NCI-H82 treated with DMSO at 0.1 percent for 48 hours (cell line): Measurements from ENCODE around the gene THAP5.
"Not testable (repeated sequence)": the region's sequence is repeated elsewhere in the genome, so short reads cannot be mapped to it uniquely, and the experiment has no call there.

ENCODE experiments used
- DNase-seq: peaks from one replicate; lab custom pipeline; 2025; ENCODE audit not compliant: unreplicated experiment; lab: John Stamatoyannopoulos, UW

The THAP5 gene

GRCh38 chr7:108585843-108586242, 16.3 kb upstream of the THAP5 start:
- DNase-seq: no peak

GRCh38 chr7:108584211-108584610, 14.7 kb upstream of the THAP5 start:
- DNase-seq: no peak

DNA sequence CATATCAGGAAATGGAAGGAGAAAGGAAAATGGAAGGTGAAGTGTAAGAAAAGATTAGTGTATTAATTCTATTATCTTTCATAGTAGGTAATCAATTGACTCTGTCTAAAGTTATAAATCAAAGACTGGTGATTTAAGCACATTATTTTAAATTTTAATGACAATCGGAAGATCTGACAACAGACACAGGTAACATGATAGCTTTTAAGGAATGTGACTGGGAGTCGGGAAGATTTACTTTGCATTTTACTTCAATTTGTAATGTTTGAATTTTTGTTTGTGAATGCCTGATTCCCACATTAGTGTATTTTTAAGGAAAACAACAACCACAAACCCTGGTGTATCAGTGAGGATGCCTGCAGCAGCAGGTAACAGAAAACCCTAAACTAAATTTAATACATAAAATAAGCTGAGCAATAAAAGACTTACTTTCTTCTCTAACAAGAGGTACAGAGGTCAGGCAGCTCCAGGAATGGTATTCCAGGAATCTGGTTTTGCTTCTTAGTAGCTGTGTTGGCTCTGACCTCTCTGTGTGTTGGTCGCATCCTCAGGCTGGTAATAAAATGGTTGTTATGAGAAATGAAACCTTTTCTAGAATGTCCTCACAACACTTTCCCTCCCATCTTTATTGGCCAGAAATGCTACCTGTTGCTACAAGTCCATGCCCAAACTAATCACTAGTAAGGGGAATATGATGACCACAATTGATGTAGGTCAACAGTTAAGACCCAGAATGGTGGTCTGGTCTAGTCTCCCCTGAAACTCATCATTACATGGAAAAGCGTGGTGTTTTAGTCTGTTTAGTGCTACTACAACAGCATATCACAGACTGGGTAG, 12.4 kb upstream of the THAP5 start:
- no peak for DNase-seq

DNA sequence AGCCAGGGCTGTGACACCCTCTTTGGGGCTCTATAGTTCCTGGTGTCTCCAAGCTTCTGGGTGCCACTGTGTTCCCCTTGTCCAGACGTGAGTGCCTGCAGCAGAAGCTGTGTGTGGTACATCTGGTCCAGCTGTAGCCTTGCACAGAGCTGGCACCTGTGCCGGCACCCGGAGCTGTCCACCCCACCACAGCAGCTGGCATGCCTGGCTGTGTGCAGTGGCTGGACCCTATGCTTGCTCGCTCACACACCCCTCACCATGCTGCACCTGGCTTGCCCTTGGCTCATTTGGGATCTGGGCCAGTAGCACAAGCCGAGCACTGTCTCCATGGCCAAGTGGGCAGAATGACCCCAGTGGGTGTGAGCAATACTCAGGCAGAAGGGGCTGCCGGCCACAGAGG, 10.8 kb upstream of the THAP5 start:
- no peak for DNase-seq

DNA sequence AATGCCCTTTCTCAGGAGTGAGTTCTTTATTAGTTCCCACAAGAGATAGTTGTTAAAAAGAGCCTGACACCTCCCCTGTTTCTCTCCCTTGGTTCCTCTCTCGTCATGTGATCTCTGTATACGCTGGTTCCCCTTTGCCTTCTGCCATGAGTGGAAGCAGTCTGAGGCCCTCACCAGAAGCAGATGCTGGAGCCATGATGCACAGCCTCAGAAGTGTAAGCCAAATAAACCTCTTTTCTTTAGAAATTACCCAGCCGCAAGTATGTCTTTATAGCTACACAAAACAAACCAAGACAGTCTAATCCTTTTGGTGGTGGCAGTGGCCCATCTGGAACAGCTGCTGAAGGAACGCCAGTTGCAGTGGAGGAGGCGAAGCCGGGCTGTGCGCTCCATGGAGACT, 9.4 kb upstream of the THAP5 start:
- DNase-seq: no peak

- DNase-seq: no peak
These were observed 6.6 kb upstream of the THAP5 start for GRCh38 chr7:108576116-108576515.

DNA sequence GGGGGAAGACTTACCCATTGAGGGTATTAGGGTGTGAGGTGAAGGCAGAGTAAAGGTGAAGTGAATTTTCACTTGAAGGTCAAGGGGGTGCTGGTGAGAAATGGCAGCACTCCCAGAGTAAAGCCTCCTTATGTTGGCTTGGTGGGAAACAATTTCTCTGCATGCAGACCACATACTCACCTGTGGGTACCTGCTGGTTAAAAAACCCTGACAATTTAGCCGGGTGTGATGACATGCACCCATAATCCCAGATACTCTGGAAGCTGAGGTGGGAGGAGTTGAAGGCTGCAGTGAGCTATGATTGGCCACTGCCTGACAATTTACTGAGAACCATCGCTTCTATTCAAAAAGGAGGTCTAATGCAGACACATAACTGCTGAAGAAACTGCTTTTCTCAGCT, 5.7 kb upstream of the THAP5 start:
- DNase-seq: no peak

DNA sequence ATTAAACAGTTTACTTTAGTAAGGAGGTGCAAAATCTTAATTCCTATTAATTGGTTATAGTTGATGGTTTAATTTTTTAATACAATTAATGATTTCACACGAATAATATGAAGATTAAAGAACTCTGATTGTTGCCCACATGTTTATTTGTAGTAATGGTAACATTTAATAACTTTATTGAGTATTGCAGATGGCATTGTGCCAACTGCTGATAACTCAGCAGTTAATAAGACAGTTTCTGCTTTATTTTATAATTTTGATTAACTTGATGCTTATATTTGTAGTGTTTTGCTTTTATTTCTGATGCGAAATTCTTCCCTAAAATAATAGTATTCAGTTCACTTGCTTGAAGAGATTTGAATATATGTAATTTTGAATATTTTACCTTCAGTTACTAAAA, 3.0 kb upstream of the THAP5 start:
- no peak for DNase-seq

DNA sequence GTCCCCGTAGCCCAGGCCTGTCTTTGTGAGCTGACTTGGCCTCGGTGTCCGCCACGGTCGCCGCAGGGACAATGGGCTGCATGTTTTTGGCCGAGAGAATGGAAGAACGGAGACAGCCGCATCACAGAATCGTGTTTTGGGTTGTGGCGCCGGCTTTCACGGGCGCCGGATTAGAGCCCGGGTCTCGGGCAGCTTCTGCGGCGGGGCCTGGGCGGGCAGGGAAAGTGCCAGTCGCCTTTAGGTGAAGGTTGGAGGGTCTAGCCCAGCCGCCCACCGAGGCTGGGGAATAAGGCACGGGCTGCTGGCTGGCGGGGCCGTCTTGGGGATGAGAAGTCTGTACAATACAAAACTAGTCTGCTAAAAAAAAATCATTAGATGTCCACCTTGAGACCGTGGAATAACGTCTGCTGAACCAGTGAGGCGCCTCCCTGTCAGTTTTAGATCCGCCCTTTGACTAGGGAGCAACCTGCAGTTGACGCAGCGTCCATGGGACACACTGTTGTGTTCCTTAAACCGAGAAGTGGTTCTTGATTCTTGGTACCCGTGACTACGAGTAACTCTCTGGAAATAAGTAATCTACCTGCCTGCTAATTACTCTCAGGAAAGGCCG, 745 bp upstream of the THAP5 start:
- peak; percentile 24 for DNase-seq

- DNase-seq: no peak
These were observed 615 bp downstream of the THAP5 start for GRCh38 chr7:108568801-108569380.

DNA sequence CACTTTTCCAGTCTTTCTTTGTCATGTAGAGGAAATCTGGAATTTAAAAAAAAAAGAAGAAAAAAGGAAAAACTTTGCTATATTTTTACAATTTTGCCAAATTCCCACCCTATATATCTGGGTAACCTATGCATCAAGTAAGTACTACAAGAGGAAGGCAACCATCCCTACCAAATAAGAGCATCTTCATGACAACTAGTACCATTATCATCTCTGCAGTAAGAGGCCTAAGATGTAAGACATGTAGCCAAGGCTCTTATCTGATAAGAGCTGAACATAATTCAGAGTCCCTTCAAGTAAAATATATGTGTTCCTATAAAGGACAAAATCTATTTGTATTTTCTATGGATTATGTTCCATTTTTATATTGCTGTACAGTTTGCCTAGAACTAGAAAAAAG, 3.5 kb downstream of the THAP5 start:
- no peak for DNase-seq

GRCh38 chr7:108561047-108561619, 8.4 kb downstream of the THAP5 start:
- DNase-seq: no peak

GRCh38 chr7:108559253-108559652, 10.3 kb downstream of the THAP5 start:
- no peak for DNase-seq

GRCh38 chr7:108557617-108558016, 11.9 kb downstream of the THAP5 start:
- DNase-seq: no peak

- no peak for DNase-seq
These were observed 12.3 kb downstream of the THAP5 start for GRCh38 chr7:108557191-108557590.

- not testable (repeated sequence) for DNase-seq
These were observed 12.8 kb downstream of the THAP5 start for GRCh38 chr7:108556665-108557064.

DNA sequence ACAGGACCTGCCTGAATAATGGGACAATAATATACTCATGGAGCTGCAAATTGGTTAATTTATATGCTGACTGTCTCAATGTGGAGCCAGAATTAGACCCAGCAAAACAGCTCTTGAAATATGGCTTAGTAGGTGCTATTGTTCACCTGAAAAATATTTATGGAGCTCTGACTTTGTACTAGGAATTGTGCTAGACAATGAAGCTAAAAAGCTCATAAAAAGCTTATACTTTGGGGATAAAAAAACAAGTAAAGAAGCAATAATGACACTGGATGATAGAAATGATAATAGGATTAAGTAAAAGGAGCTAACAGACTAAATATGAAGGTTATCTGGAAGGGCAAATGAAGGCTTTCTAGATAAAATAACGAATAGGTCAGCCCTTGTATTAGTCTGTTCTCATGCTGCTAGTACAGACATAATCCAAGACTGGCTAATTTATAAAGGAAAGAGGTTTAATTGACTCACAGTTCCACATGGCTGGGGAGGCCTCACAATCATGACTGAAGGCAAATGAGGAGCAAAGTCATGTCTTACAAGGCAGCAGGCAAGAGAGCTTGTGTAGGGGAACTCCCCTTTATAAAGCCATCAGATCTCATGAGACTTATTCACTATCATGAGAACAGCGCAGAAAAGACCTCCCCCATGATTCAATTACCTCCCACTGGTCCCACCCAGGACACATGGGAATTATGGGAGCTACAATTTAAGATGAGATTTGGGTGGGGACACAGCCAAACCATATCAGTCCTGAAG, 21.2 kb downstream of the THAP5 start:
- not testable (repeated sequence) for DNase-seq

DNA sequence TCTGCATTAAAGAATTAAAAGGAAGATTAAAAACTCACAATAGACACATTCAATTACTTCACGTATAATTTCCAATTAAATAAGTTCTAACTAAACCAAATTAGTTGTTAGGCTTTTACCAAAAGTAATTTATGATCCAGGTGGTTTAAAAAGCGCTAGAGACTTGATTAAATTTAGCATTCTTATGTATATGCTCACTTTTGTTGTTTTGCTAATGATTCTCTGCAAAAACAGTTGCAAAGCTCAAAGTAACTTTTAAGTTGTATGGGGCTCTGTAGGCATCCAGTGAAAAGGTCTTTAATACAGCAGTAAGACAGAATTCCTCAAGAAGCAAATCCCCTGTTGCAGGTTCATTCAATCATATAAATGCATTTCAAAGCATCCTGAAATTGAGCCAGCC, 28.0 kb downstream of the THAP5 start:
- DNase-seq: no peak

- not testable (repeated sequence) for DNase-seq
These were observed 30.8 kb downstream of the THAP5 start for GRCh38 chr7:108538685-108539084.

DNA sequence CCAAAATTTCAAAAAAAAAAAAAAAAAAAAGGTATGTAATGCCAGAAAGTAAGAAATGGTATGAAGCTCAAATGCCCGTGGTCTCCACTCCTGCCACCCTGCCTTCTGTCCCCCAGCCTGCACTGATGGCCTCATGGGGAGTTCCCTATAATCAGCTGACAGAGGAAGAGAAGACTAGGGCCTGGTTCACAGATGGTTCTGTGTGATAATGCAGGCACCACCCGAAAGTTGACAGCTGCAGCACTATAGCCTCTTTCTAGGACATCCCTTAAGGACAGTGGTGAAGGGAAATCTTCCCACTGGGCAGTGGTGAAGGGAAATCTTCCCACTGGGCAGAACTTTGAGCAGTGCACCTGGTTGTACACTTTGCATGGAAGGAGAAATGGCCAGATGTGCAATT, 31.3 kb downstream of the THAP5 start:
- not testable (repeated sequence) for DNase-seq

- DNase-seq: no peak
These were observed 32.3 kb downstream of the THAP5 start for GRCh38 chr7:108537229-108537628.
